Activated CD4-positive, alpha-beta T cell treated with anti-CD3 and anti-CD28 coated beads, Interleukin-2, amount 10 ng/mL, durations not matched to agents 24 days and 14 days (primary cell): ENCODE data around the gene AOPEP. TPM values are rescaled to one million over a fixed set of nuclear protein-coding genes. Genes with fewer than 3 reads are reported as not detected.

ENCODE experiments used
- DNase-seq: peaks from one replicate; pipeline ENCODE4 v3.0.0; 2022
- H3K27ac Mint-ChIP-seq: one replicate; pipeline ENCODE4 v1.8.0; 2022; ENCODE audit warnings: mild to moderate bottlenecking, mixed read lengths
- H3K27me3 Mint-ChIP-seq: one replicate; pipeline ENCODE4 v1.8.0; 2022; ENCODE audit warnings: mixed read lengths
- H3K36me3 Mint-ChIP-seq: one replicate; pipeline ENCODE4 v1.8.0; 2022; ENCODE audit warnings: low read depth, mild to moderate bottlenecking, mixed read lengths
- H3K4me1 Mint-ChIP-seq: one replicate; pipeline ENCODE4 v1.8.0; 2021; ENCODE audit warnings: mixed read lengths
- H3K4me3 Mint-ChIP-seq: one replicate; pipeline ENCODE4 v1.8.0; 2022; ENCODE audit warnings: mild to moderate bottlenecking, moderate library complexity, mixed read lengths
- H3K9me3 Mint-ChIP-seq: one replicate; pipeline ENCODE4 v1.8.0; 2021; ENCODE audit warnings: mixed read lengths
- intact Hi-C: fragments of 100-400 bp; cut with micrococcal nuclease; formaldehyde crosslinking; loops from one replicate; pipeline ENCODE4 v1.15.1; 2023
- total RNA-seq: library from RNA; stranded (reverse); gene quantifications from 2 replicates; pipeline ENCODE4 v1.2.3, GENCODE V29; 2022

AOPEP gene
- total RNA-seq, 1 donor from 2014 or later = 20.7 TPM

GRCh38 chr9:94728719-94729118 lies 2.2 kb downstream of the AOPEP start:
- Mint-ChIP-seq H3K9me3 (no peaks in the 10 kb centered on the region), H3K27ac (no peak overlapping the region), H3K27me3 (no peaks in the 10 kb centered on the region), H3K4me1 (peaks cover 6% of the 10 kb centered on the region), H3K36me3 (peaks cover 2% of the 10 kb centered on the region), H3K4me3 (no peak overlapping the region)
- intact Hi-C loops = loop anchor here (5.0 kb wide), 4 partner anchors 399 to 1689 kb away; partner anchors contain the start of genes ZNF169 and ZNF367
- DNase-seq = no peak

- no peak overlapping the region for H3K27ac Mint-ChIP-seq
- H3K36me3 Mint-ChIP-seq = peaks cover 2% of the 10 kb centered on the region
- no peak for DNase-seq
- intact Hi-C loops = loop anchor here (5.0 kb wide), 4 partner anchors 398 to 1688 kb away; partner anchors contain the start of genes ZNF169 and ZNF367
- H3K9me3 Mint-ChIP-seq = no peaks in the 10 kb centered on the region
- no peak overlapping the region for H3K4me3 Mint-ChIP-seq
- no peaks in the 10 kb centered on the region for H3K27me3 Mint-ChIP-seq
- H3K4me1 Mint-ChIP-seq = peaks cover 6% of the 10 kb centered on the region
Observed at GRCh38 chr9:94729199-94729598, 2.7 kb downstream of the AOPEP start.

GRCh38 chr9:94734054-94734754 lies 7.7 kb downstream of the AOPEP start:
- no peak for DNase-seq
- peaks cover 7% of the 10 kb centered on the region for H3K36me3 Mint-ChIP-seq
- intact Hi-C loops = no loop called here

DNA sequence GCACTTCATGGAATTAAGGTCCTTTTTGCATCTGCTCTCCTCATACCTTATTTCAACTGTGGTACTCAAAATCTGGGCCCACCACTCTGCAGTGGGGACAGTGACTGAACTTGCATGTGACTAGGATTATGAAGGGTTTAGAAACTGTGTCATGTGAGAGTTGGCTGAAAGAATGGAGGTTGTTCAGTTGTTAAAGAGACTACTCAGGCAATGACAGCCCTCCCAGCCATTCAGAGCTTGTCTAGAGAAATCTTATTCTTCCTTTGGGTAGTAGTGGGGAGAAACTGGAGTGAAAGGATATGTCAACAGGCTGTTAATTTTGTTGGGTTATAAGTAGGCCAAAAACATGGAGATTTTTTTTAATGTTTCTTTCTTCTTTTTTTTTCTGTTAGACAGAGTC lies 10.3 kb downstream of the AOPEP start:
- Mint-ChIP-seq H3K27ac (no peak overlapping the region), H3K9me3 (no peaks in the 10 kb centered on the region), H3K4me3 (no peak overlapping the region), H3K36me3 (peaks cover 7% of the 10 kb centered on the region), H3K4me1 (no peaks in the 10 kb centered on the region), H3K27me3 (no peaks in the 10 kb centered on the region)
- no peak for DNase-seq
- intact Hi-C loops = no loop called here

More at GRCh38 chr9:94734054-94734754, 7.7 kb downstream of the AOPEP start:
- no peak overlapping the region for H3K4me3 Mint-ChIP-seq
- H3K27ac Mint-ChIP-seq = no peak overlapping the region
- no peaks in the 10 kb centered on the region for H3K4me1 Mint-ChIP-seq
- no peaks in the 10 kb centered on the region for H3K9me3 Mint-ChIP-seq
- H3K27me3 Mint-ChIP-seq = no peaks in the 10 kb centered on the region

- H3K4me1 Mint-ChIP-seq = no peaks in the 10 kb centered on the region
- H3K4me3 Mint-ChIP-seq = no peak overlapping the region
- H3K27me3 Mint-ChIP-seq = no peaks in the 10 kb centered on the region
- no peak for DNase-seq
- H3K36me3 Mint-ChIP-seq = peaks cover 18% of the 10 kb centered on the region
- intact Hi-C loops = no loop called here
- no peaks in the 10 kb centered on the region for H3K9me3 Mint-ChIP-seq
- H3K27ac Mint-ChIP-seq = no peak overlapping the region
Observed at GRCh38 chr9:94740145-94740840, 13.8 kb downstream of the AOPEP start.

GRCh38 chr9:94741866-94742265 lies 15.4 kb downstream of the AOPEP start:
- H3K27ac Mint-ChIP-seq = no peak overlapping the region
- intact Hi-C loops = no loop called here
- no peaks in the 10 kb centered on the region for H3K27me3 Mint-ChIP-seq
- no peaks in the 10 kb centered on the region for H3K9me3 Mint-ChIP-seq
- no peaks in the 10 kb centered on the region for H3K4me1 Mint-ChIP-seq
- H3K4me3 Mint-ChIP-seq = no peak overlapping the region
- peaks cover 18% of the 10 kb centered on the region for H3K36me3 Mint-ChIP-seq
- no peak for DNase-seq

GRCh38 chr9:94743035-94743954 lies 16.8 kb downstream of the AOPEP start:
- intact Hi-C loops = no loop called here
- H3K36me3 Mint-ChIP-seq = peaks cover 21% of the 10 kb centered on the region
- no peaks in the 10 kb centered on the region for H3K9me3 Mint-ChIP-seq
- DNase-seq = no peak
- no peak overlapping the region for H3K27ac Mint-ChIP-seq
- H3K4me3 Mint-ChIP-seq = no peak overlapping the region
- H3K4me1 Mint-ChIP-seq = no peaks in the 10 kb centered on the region
- H3K27me3 Mint-ChIP-seq = no peaks in the 10 kb centered on the region

DNA sequence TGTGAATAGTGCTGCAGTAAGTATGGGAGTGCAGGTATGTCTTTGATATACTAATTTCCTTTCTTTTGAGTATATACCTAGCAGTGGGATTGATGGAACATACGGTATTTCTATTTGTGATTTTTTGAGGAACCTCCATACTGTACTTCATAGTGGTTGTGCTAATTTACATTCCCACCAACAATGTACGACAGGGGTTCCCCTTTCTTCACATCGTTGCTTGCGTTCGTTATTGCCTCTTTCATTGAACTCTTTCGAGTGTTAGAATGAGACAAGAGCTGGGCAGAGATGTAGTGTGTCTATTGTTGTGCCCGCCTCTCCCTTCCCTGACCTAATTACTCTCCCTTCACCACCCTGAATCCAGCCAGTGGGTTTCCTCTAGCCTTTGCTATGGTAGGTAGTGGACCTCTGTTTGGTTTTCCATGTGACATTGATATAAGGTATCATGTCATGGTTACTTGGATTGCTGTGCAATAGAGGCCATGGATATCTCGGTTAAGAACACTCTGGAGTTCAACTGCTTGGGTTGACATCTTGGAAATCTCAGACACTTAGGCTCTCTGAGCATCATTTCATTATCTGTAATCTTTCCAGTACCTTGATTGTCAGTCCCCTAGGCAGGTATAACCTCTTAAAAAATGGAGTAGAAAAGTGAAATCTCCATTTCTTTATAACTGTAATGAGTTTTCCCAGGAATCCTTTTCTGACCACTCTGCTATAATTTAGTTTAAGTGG lies 19.5 kb downstream of the AOPEP start:
- peaks cover 37% of the 10 kb centered on the region for H3K36me3 Mint-ChIP-seq
- H3K4me1 Mint-ChIP-seq = no peaks in the 10 kb centered on the region
- DNase-seq = no peak
- no peaks in the 10 kb centered on the region for H3K27me3 Mint-ChIP-seq
- peaks cover 12% of the 10 kb centered on the region for H3K9me3 Mint-ChIP-seq
- intact Hi-C loops = no loop called here
- H3K4me3 Mint-ChIP-seq = no peak overlapping the region
- no peak overlapping the region for H3K27ac Mint-ChIP-seq

- no peak for DNase-seq
- no peaks in the 10 kb centered on the region for H3K4me1 Mint-ChIP-seq
- H3K27ac Mint-ChIP-seq = no peak overlapping the region
- no peak overlapping the region for H3K4me3 Mint-ChIP-seq
- peaks cover 39% of the 10 kb centered on the region for H3K36me3 Mint-ChIP-seq
- H3K27me3 Mint-ChIP-seq = no peaks in the 10 kb centered on the region
- peaks cover 12% of the 10 kb centered on the region for H3K9me3 Mint-ChIP-seq
- intact Hi-C loops = no loop called here
Observed at GRCh38 chr9:94746541-94747370, 20.3 kb downstream of the AOPEP start.

DNA sequence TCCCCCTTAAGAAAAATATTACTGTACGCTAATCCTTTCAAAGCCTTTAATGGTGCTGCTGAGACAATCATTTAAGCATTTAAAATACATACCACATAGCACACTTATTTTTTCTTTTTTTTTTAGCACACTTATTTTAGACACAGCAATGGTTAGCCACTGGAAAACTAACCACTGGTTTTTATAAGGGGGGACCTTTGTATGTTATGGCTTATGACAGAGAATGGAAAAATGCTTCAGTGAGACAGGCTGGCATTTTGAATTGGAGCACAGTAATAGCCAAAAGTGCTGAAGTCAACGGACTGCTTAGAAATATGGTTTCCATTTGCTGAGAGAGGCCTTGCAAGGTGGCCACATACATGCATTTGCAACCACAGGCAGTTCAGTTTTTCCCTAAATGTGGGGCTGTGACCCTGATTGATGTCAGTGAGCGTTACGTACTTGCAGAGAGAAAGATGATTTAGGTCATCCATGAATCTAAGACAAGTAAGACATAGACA lies 28.5 kb downstream of the AOPEP start:
- H3K36me3 Mint-ChIP-seq = peaks cover 6% of the 10 kb centered on the region
- no peaks in the 10 kb centered on the region for H3K27me3 Mint-ChIP-seq
- H3K4me3 Mint-ChIP-seq = no peak overlapping the region
- no peaks in the 10 kb centered on the region for H3K9me3 Mint-ChIP-seq
- DNase-seq = no peak
- intact Hi-C loops = no loop called here
- H3K27ac Mint-ChIP-seq = no peak overlapping the region
- H3K4me1 Mint-ChIP-seq = peaks cover 2% of the 10 kb centered on the region

- H3K27me3 Mint-ChIP-seq = no peaks in the 10 kb centered on the region
- H3K27ac Mint-ChIP-seq = no peak overlapping the region
- DNase-seq = no peak
- H3K36me3 Mint-ChIP-seq = peaks cover 7% of the 10 kb centered on the region
- H3K4me1 Mint-ChIP-seq = peaks cover 4% of the 10 kb centered on the region
- intact Hi-C loops = no loop called here
- H3K4me3 Mint-ChIP-seq = no peak overlapping the region
- no peaks in the 10 kb centered on the region for H3K9me3 Mint-ChIP-seq
Observed at GRCh38 chr9:94757158-94757557, 30.7 kb downstream of the AOPEP start.

DNA sequence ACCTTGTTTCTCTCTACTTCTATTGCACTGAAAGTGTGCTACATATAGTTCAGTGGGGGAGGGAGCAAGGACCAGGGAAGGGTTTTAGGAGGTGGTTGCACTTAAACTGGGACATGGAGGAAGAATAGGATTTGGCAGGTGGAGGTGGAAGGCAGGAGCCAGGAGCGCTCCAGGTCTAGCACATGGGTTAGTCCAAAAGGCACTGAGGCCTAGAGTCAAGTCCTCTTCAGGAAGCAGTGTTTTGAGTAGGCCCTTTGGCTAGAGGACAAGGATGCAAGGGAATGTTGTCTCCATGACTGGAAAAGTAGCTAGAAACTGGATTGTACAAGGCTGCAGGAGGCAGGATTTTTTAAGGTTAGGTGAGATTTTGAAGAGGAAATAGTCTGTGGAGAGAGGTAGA lies 31.5 kb downstream of the AOPEP start:
- Mint-ChIP-seq H3K4me1 (peaks cover 4% of the 10 kb centered on the region), H3K9me3 (no peaks in the 10 kb centered on the region), H3K4me3 (no peak overlapping the region), H3K27ac (no peak overlapping the region), H3K36me3 (peaks cover 7% of the 10 kb centered on the region), H3K27me3 (no peaks in the 10 kb centered on the region)
- intact Hi-C loops = no loop called here
- DNase-seq = no peak
